ENCODE data around the gene MS4A6A. TPM values are rescaled to one million over a fixed set of nuclear protein-coding genes. Genes with fewer than 3 reads are reported as not detected.

The MS4A6A gene
- total and polyA plus RNA-seq, 9 of the 15 experiments (the other 6 are each of a cell fraction or from before 2014, with no cell fraction given): 0.57 to 9.5 (median 4.2) TPM

DNA sequence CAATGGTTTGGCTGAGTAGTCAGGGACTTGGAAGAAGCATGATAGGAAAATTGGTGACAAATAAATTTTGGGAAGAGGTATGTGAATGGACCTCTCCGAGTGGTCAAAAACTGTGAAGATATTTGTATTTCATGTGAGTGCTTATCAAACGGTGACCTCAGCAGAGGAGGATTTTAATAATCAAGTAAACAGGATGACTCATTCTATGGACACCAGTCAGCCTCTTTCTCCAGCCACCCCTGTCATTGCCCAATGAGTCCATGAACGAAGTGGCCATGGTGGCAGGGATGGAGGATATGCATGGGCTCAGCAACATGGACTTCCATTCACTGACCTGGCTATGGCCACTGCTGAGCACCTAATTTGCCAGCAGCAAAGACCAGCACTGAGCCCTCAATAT, 38.8 kb upstream of the MS4A6A start (continued):
- TF ChIP-seq ATF2 (CRISPR knock-in tag; IDR thresholded peaks at IDR 0.05) (no peak), ZNF197 (CRISPR knock-in tag; IDR thresholded peaks at IDR 0.05; ENCODE audit: low read depth) (no peak), JUNB (CRISPR knock-in tag; conservative IDR thresholded peaks at IDR 0.05) (peak; percentile 55; the same call in 1 of the 2 replicates), MCM2 (IDR thresholded peaks at IDR 0.05; ENCODE audit: low read depth) (no peak), ELK3 (CRISPR knock-in tag; IDR thresholded peaks at IDR 0.05) (no peak), SREBF1 (IDR thresholded peaks at IDR 0.05; ENCODE audit: borderline replicate concordance, low read depth, low read length) (no peak)

GRCh38 chr11:60221181-60221580, 38.3 kb upstream of the MS4A6A start:
- no peaks in the 10 kb centered on the region for H4K20me1 ChIP-seq (replicated peaks; ENCODE audit: control insufficient read depth, insufficient read depth, low read length)
- ATAC-seq (no peak), DNase-seq (ENCODE audit: extremely low read depth in 1 of 4, low spot score in 3 of 4) (no peak), FAIRE-seq (no peak)
- peak overlapping the region; percentile 74; the same call in 1 of the 2 replicates for H2AFZ ChIP-seq (ENCODE audit: low read depth, low read length)
- peak overlapping the region; percentile 52; the same call in 1 of the 2 replicates for H3K4me2 ChIP-seq (ENCODE audit: insufficient read depth, low read length)
- no peak for TF ChIP-seq KHSRP (IDR thresholded peaks at IDR 0.05)
- no peak for TF ChIP-seq ZNF239 (CRISPR knock-in tag; IDR thresholded peaks at IDR 0.05)
- TF ChIP-seq KDM4B (IDR thresholded peaks at IDR 0.05; ENCODE audit: borderline replicate concordance in 2 of 2, low read depth in 1 of 2): no peak
- no peak for TF ChIP-seq ATF1 (CRISPR knock-in tag; IDR thresholded peaks at IDR 0.05)
- TF ChIP-seq ATF1 (tag; IDR thresholded peaks at IDR 0.05): no peak
- TF ChIP-seq ZNF436 (CRISPR knock-in tag; IDR thresholded peaks at IDR 0.05): no peak
- TF ChIP-seq TRIM24 (IDR thresholded peaks at IDR 0.05): no peak
- no peak for TF ChIP-seq ZBED1 (IDR thresholded peaks at IDR 0.05)
- TF ChIP-seq SAFB2 (IDR thresholded peaks at IDR 0.05; ENCODE audit: borderline replicate concordance, low read depth, low read length, severe bottlenecking): no peak
- TF ChIP-seq CHD4 (IDR thresholded peaks at IDR 0.05; ENCODE audit: insufficient read depth, insufficient replicate concordance, low read depth, low read length, poor library complexity, severe bottlenecking): no peak
- H3K4me1 ChIP-seq (replicated peaks in 1 of 2; ENCODE audit: control insufficient read depth in 2 of 2, insufficient read depth in 2 of 2, low read length in 2 of 2): peaks cover 0 to 11% of the 10 kb centered on the region in 2 experiments; a peak in 2 of 5 replicates
- ChIA-PET CTCF (ENCODE audit: low intra/inter-chr PET ratio) (no interaction called here), POLR2A (interaction anchor here (0.6 kb wide), 1 partner anchor 14 kb away, joined by 4 read pairs; no protein-coding TSS in a partner anchor)
- H3K9me1 ChIP-seq (ENCODE audit: control insufficient read depth, insufficient read depth, low read length): no peaks in the 10 kb centered on the region
- no peaks in the 10 kb centered on the region for H3K9me3 ChIP-seq (replicated peaks; ENCODE audit: control insufficient read depth, insufficient read depth, low read depth, low read length)
- no peak overlapping the region for H3K9ac ChIP-seq (ENCODE audit: insufficient read depth in 1 of 2, low read depth in 2 of 2, low read length in 2 of 2)
- H3K79me2 ChIP-seq (ENCODE audit: control insufficient read depth, insufficient read depth, low read length): no peaks in the 10 kb centered on the region
- in situ Hi-C loops (cut with MboI) (no loop called here), intact Hi-C loops (cut with micrococcal nuclease) (no loop called here)
- peak overlapping the region; percentile 48; the same call in 2 of the 3 replicates for H3K27ac ChIP-seq (ENCODE audit: extremely low read depth, low read depth, low read length)
- H3K36me3 ChIP-seq (ENCODE audit: control insufficient read depth, insufficient read depth, low read length): no peaks in the 10 kb centered on the region
- 19% methylated on average over 3 of the region's 3 CpGs for WGBS (ENCODE audit: insufficient coverage, low coverage, missing lambda C conversion rate)
- no peaks in the 10 kb centered on the region for H3K27me3 ChIP-seq (ENCODE audit: control insufficient read depth in 2 of 2, insufficient read depth in 2 of 2, low read length in 2 of 2)
- H3K4me3 ChIP-seq: no peak overlapping the region
- no TSS peak for BruUV-seq (replicated peaks)

Data from K562 (cell line).